Measurements from ENCODE around the gene ADCK1.
"Not testable (repeated sequence)": the region's sequence is repeated elsewhere in the genome, so short reads cannot be mapped to it uniquely, and the experiment has no call there.

The ADCK1 gene

DNA sequence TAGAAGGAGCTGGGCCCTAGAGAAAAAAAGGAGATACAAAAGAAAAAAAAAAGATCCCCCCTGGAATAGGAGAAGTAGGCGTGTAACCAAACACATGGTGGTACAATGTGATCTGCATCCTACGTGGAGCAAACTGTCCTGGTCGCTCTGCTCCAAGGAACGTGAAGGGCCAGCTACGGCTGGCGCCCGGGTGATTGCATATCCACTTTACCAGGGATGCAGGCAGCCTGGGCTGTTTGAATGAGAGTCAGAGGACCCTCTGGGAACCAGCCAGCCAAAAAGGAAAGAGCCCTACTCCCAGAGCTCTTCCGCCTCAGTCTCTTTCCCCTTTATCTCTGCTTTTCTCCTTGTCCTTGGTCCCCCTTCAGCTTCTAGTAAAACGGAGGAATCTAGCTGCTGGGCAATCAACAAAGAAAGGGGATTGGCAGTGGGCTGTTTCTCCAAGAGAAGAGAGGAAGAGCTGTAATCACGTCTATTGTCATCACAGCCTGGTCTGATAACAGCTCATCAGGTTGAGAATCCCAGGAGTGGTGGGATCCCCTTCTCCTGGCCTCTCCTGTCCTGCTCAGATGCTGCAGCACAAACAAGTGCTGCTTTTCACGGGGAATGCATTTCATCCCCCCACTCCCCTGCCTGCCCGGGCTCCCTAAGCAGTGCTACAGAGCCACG lies 156.0 kb downstream of the ADCK1 start:
- no peak for DNase-seq

DNA sequence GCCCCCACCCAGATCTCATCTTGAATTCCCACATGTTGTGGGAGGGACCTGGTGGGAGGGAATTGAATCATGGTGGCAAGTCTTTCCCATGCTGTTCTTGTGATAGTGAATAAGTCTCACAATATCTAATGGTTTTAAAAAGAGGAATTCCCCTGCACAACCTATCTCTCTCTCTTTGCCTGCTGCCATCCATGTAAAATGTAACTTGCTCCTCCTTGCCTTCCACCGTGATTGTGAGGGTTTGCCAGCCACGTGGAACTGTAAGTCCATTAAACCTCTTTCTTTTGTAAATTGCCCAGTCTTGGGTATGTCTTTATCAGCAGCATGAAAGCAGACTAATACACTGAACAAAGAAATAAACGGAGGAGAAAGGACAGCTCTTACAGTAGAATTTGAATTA lies 159.8 kb downstream of the ADCK1 start:
- DNase-seq = not testable (repeated sequence)

DNA sequence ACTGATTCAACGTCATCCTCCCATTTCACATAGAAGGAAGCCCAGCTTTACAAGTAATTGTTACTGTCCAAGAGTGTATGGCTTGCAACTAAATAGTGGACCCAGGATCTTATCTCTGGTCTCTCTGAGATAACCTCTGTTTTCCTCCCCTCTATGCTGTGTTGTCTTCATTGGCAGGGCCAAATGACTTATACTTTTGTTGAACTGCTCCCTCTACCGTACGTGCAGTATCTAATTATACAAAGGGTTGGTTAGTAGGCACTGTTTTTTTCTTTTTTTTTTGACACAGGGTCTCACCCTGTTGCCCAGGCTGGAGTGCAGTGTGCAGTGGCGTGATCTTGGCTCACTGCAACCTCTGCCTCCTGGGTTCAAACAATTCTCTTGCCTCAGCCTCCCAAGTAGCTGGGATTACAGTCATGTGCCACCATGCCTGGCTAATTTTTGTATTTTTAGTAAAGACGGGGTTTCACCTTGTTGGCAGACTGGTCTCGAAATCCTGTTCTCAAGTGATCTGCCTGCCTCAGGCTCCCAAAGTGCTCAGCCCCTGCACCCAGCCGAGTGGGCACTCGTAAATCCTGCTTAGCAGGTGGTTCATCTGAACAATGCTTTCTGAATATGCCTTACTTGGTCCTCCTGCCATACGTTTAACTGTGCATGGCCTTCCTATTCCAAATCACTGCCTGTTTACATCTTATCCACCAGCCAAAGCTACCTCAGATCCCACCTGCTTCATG lies 162.1 kb downstream of the ADCK1 start:
- no peak for DNase-seq

GRCh38 chr14:77962731-77963520 lies 163.0 kb downstream of the ADCK1 start:
- no peak for DNase-seq

- DNase-seq = no peak
Measured at GRCh38 chr14:77964586-77964985, 164.7 kb downstream of the ADCK1 start.

DNA sequence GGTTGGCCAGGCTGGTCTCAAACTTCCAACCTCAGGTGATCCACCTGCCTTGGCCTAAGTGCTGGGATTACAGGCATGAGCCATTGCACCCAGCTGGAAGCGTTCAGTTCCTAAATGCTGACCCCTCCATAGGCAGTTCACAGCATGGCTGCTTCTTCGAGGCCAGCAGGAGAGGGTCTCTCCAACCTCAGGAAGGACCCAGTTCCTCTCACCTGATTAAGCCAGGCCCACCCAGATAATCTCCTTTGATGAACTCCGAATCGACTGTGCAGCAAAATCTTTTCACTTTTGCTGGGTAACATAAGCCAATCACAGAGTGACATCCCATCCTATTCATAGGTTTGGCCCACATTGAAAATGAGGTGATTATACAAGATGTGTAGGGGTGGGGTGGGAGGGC lies 165.1 kb downstream of the ADCK1 start:
- DNase-seq = no peak

DNA sequence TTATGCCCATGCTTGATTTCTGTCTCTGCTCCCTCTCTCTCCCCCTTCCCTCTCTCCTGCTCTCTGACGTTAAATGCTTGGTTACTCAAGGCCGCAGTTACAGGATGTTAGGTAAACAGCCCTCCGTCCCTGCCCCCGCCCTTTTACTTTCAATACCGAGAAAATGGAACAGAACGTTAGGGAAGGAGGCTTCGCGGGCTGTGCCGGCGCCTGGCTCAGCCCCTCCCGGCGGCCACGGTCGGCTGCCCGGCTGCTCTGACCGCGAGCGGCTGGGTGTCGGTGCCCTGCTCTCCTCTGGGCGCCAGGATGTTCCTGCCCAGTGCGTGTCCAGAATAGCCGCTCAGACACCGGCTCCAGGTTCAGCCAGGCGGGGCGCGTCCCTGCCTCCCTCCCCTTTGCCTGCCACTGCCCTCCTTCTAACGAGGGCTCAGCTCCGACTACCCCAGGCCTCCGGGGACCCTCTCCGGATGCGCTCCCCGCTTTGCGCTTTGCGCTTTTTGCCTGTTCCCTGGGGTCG lies 166.1 kb downstream of the ADCK1 start:
- no peak for DNase-seq

DNA sequence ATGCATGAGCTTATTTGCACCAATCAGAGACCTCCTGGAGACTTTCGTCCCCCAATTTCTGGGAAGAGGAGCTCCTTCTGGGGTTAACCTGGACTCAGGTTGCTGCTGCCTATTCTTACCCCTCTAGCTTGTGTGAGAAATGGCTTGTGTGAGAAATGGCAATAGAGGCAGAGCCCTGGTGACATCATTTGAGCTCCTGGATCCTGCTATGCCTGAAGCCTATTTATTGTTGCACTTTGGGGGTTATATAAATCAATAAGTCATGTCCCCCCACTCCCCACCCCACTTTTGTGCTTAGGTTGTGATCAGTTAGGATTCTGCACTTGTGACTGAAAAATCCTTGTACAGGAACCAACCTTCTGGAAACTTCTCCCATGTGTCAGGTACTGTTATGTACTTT lies 167.2 kb downstream of the ADCK1 start:
- no peak for DNase-seq

GRCh38 chr14:77970646-77971045 lies 170.7 kb downstream of the ADCK1 start:
- DNase-seq = no peak

GRCh38 chr14:77973246-77973645 lies 173.3 kb downstream of the ADCK1 start:
- no peak for DNase-seq

DNA sequence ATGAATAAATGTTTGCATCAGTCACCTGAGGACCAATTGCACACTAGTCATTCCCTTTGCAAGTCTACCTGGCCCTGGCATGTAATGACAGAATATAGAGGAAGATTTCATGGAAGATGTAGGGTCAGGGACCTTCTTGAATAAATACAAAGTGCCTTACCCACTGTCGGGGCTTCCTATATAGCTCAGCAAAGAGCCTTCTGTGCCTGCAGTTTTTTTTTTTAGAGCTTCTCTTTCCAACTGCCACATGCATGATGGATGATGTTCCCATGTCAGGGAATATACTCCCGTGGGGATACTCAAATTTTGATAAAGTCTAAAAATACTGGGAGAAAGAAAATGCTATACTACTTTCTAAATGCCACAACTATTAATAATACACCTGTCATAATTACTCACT lies 176.7 kb downstream of the ADCK1 start:
- no peak for DNase-seq

- DNase-seq = no peak
Measured at GRCh38 chr14:77979171-77979570, 179.3 kb downstream of the ADCK1 start.

DNA sequence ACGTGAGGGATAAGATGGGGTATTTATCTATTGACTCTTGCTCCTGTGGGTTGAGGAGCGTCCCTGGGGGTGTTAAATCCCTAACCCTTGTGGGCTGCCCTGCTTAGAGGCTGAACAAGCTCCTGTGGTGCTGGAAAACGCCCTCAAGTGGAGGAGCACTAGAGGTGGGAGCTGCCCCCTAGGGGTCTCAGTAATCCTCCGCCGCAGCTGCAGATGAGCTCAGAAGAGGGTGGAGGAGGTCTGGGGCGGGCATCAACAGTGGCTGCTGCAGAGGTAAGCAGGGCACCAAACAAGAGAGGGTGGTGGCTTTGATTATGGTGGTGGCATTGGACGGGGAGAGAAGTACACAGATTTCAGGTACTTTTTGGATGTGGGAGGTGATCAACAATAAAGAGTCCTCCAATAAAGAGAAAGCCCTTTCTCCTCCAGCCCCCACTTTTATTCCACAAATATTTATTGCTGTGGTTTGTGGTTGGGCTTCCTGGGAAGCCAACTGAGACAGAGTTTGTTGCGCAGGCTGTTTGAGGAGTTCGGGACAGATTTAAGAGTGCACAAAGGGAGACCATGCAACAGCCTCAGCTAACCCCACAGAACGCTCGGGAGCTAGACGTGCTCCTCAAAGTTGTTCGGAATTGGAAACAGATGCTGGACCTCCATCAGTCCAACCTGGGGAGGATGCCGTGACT lies 179.9 kb downstream of the ADCK1 start:
- DNase-seq = no peak

GRCh38 chr14:77980475-77981321 lies 180.8 kb downstream of the ADCK1 start:
- no peak for DNase-seq
